Mucosa of stomach (tissue), 1 donor: Measurements from ENCODE around the gene ZNF714.

Experiments
- H3K27me3 ChIP-seq: one replicate; pipeline ENCODE4 v1.7.0; 2013; ENCODE audit warnings: mild to moderate bottlenecking, low read length; ENCODE audit not compliant: control insufficient read depth, insufficient read depth
- H3K36me3 ChIP-seq: one replicate; pipeline ENCODE4 v1.7.0; 2013; ENCODE audit warnings: low read length; ENCODE audit not compliant: control insufficient read depth, insufficient read depth
- H3K4me1 ChIP-seq: one replicate; pipeline ENCODE4 v1.7.0; 2013; ENCODE audit warnings: mild to moderate bottlenecking, low read length; ENCODE audit not compliant: control insufficient read depth, insufficient read depth
- H3K4me3 ChIP-seq: one replicate; pipeline ENCODE4 v1.7.0; 2013; ENCODE audit warnings: low read length
- H3K9ac ChIP-seq: one replicate; pipeline ENCODE4 v1.7.0; 2013; ENCODE audit warnings: mild to moderate bottlenecking, low read length, moderate library complexity
- H3K9me3 ChIP-seq: one replicate; pipeline ENCODE4 v1.7.0; 2013; ENCODE audit warnings: mild to moderate bottlenecking, low read length, moderate library complexity; ENCODE audit not compliant: control insufficient read depth
- donor health status: Pancreatic carcinoma.

Gene ZNF714

DNA sequence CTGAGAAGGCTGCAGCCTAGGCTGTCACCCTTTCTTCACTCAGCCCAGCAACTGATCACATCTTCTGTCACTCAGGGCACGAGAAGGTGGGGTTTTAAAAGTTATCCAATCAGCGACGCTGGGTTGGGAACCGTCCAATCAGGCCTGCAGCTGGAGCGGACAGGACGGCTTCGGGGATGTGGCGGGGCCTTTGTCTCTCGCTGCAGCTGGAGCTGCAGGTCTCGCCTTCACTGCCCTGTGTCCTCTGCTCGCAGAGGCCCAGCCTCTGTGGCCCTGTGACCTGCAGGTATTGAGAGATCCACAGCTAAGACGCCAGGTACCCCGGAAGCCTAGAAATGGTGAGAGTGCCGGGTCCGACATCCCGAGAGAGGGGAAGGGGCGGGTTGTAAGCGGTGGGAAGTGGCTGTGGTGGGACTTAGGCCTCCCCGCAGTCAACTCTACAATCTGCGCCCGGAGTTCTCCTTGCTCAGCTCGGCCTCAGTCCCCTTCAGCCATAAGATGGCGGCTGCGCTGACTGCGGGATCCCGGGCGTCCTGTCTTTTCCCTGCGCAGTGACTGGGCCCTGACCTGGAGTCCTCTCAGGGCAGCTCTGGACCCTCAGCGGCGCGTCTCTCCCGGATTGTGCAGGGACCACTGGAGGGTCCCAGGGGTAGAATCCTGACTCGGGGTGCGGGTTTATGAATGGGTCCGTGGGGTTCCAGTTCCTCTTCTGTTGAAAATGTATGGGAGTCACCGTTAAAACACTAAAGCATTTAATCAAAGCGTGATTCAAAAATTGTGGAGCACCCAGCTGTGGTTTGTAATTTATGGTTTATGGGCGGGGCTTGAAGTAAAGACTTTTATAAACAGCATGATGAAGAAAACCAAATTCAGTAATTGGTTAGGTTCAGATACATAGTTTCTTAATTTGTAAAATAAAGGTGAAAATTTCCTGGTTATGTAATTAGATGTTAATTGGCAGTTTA lies at the start of gene ZNF714:
Gene ZNF714 (plus strand): TSS at position 193 of the 965 bp plus-strand sequence. CDS start 16,066 bp downstream, outside the sequence.
- Histone ChIP-seq H3K9ac (peak within 1 kb of the TSS; percentile 84), H3K27me3 (no peaks in the 10 kb centered on the region), H3K4me3 (peak within 1 kb of the TSS; percentile 74), H3K9me3 (no peaks in the 10 kb centered on the region), H3K36me3 (no peaks in the 10 kb centered on the region), H3K4me1 (no peaks in the 10 kb centered on the region)

DNA sequence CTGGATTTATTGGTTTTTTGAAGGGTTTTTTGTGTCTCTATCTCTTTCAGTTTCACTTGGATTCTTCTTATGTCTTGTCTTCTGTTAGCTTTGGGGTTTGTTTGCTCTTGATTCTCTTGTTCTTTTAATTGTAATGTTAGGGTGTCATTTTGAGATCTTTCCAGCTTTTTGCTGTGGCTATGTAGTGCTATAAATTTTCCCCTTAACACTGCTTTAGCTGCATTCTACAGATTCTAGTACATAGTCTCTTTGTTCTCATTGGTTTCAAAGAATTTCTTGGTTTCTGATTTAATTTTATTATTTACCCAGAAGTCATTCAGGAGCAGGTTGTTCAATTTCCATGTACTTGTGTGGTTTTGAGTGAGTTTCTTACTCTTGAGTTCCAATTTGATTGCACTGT lies 37.0 kb upstream of the ZNF714 start:
- Histone ChIP-seq H3K9me3 (peaks cover 4% of the 10 kb centered on the region), H3K27me3 (no peaks in the 10 kb centered on the region), H3K36me3 (no peaks in the 10 kb centered on the region), H3K4me1 (no peaks in the 10 kb centered on the region), H3K4me3 (no peak overlapping the region), H3K9ac (no peak overlapping the region)

DNA sequence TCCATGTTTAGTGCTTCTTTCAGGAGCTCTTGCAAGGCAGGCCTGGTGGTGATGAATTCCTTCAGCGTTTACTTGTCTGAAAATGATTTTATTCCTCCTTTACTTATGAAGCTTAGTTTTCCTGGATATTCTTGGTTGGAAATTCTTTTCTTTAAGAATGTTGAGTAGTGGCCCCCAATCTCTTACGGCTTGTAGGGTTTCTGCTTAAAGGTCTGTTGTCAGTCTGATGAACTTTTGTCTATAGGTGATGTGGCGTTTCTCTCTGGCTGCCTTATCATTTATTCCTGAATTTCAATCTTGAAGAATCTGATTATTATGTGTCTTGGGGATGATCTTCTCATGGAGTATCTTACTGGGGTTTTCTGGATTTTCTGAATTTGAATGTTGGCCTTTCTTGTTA lies 35.5 kb upstream of the ZNF714 start:
- H3K27me3 ChIP-seq: no peaks in the 10 kb centered on the region
- no peaks in the 10 kb centered on the region for H3K36me3 ChIP-seq
- H3K4me1 ChIP-seq: no peaks in the 10 kb centered on the region
- no peak overlapping the region for H3K4me3 ChIP-seq
- H3K9me3 ChIP-seq: peaks cover 4% of the 10 kb centered on the region
- no peak overlapping the region for H3K9ac ChIP-seq

DNA sequence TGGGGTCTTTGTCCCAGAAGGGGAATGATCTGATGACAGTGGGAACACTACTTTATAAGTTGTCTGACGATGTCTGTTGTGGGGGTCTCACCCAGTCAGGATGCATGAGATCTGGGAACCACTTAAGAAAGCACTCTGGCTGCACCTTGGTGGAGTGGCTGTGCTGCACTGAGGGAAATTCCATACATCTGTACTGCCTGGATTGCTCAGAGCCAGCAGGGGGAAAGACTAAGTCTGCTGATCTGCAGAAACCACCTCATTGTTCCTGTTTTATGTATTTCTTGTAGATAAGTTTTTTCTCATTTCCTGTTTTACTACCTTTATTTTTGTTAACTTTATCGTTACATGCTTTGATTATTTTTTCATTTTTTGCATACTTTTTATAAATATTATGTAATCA lies 34.3 kb upstream of the ZNF714 start:
- H3K27me3 ChIP-seq: no peaks in the 10 kb centered on the region
- H3K36me3 ChIP-seq: peaks cover 2% of the 10 kb centered on the region
- no peak overlapping the region for H3K9ac ChIP-seq
- no peaks in the 10 kb centered on the region for H3K4me1 ChIP-seq
- H3K4me3 ChIP-seq: no peak overlapping the region
- peaks cover 4% of the 10 kb centered on the region for H3K9me3 ChIP-seq

DNA sequence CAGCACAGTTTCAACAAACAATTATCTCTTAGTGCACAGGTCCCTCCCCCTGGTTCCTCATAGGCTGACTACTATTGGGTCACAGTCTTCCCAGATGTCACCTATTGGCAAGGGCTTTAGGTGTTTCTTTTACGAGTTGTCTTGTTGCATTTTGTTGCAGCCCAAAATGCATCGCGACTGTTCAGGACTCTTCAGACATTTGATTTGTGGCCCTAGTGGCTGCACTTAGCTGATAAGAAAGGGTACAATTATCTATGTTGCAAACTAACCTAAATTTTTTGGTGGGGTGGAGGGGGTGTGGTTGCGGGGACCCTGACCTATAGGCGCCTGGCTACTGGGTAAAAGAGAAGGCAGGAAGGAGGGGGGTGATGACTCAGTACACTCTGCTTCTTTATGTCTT lies 29.1 kb upstream of the ZNF714 start:
- H3K27me3 ChIP-seq: no peaks in the 10 kb centered on the region
- peaks cover 7% of the 10 kb centered on the region for H3K36me3 ChIP-seq
- peaks cover 4% of the 10 kb centered on the region for H3K9me3 ChIP-seq
- H3K4me3 ChIP-seq: no peak overlapping the region
- H3K9ac ChIP-seq: no peak overlapping the region
- H3K4me1 ChIP-seq: no peaks in the 10 kb centered on the region

DNA sequence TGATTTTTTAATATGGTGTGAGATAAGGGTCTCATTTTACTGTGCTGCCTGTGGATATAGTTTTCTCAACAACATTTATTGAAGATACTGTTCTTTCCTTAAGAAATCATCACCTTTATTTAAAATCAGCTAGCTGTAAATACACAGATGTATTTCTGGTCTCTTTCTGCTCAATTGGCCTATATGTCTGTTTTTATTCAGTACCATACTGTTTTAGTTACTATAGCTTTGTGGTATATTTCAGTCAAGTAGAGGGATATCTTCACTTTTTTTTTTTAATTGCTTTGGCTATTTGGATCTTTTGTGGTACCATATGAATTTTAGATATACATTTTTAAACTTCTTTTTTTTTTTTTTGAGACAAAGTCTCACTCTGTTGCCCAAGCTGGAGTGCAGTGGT lies 16.7 kb upstream of the ZNF714 start:
- no peaks in the 10 kb centered on the region for H3K36me3 ChIP-seq
- no peak overlapping the region for H3K9ac ChIP-seq
- H3K4me3 ChIP-seq: no peak overlapping the region
- H3K9me3 ChIP-seq: no peaks in the 10 kb centered on the region
- H3K27me3 ChIP-seq: no peaks in the 10 kb centered on the region
- no peaks in the 10 kb centered on the region for H3K4me1 ChIP-seq

DNA sequence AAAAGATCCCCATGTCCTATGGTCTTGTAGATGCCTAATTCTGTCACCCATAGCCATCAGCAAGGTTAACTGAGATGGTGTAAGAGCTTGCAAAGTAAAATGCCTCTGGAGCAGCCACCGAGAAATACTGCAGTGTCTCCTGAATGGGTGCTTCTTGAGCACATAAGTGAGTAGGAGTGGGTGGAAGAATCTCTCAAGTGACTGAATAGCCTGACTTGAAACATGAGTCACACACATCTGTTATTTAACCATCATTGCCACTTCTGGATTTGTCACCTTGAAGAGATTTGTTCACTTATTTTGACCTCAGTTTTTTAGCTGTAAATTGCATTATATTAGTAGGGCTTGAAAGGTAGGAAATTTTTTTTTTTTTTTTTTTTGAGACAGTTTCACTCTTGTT lies 2.3 kb downstream of the ZNF714 start:
- Histone ChIP-seq H3K9ac (no peak overlapping the region), H3K9me3 (no peaks in the 10 kb centered on the region), H3K27me3 (no peaks in the 10 kb centered on the region), H3K4me3 (no peak overlapping the region), H3K4me1 (no peaks in the 10 kb centered on the region), H3K36me3 (no peaks in the 10 kb centered on the region)

DNA sequence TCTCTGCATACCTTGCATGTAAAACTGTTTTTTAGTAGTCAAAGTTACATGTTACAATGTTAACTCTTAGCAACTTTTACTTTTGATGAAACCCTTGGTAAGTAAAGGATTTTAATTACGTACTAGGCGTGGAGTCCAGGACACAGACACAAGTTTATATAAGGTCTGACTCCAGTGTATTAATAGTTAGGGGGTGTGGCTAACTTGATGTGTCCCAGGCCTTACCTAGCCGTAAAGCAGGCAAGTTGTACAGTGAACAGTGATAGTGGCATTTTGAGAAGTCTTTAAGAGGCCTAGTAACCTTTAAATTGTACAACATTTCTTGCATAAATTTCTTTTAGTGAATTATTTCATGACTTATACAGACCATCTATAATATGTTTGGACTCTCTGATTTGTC lies 5.9 kb downstream of the ZNF714 start:
- H3K4me3 ChIP-seq: no peak overlapping the region
- H3K36me3 ChIP-seq: no peaks in the 10 kb centered on the region
- H3K9ac ChIP-seq: no peak overlapping the region
- no peaks in the 10 kb centered on the region for H3K9me3 ChIP-seq
- no peaks in the 10 kb centered on the region for H3K27me3 ChIP-seq
- H3K4me1 ChIP-seq: no peaks in the 10 kb centered on the region

DNA sequence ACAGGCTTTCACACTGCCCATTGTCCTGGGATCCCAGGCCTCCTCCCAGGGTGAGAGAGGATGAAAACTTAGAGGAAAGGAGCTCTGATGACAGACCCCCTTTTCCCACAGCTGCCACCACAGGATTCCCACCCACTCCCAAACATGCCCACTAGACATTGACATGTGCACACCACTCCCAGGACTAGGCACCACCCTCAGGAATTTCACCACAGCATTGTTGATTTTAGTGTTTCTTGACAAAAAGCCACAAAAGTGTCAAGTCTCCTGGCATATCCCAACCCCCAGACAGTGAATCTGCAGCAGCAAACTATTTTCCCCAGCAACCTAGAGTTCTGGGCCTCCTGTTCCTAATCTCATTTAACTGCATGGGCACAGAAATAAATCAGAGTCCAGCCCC lies 10.1 kb downstream of the ZNF714 start:
- Histone ChIP-seq H3K4me1 (no peaks in the 10 kb centered on the region), H3K9me3 (no peaks in the 10 kb centered on the region), H3K27me3 (no peaks in the 10 kb centered on the region), H3K36me3 (no peaks in the 10 kb centered on the region), H3K9ac (no peak overlapping the region), H3K4me3 (no peak overlapping the region)

DNA sequence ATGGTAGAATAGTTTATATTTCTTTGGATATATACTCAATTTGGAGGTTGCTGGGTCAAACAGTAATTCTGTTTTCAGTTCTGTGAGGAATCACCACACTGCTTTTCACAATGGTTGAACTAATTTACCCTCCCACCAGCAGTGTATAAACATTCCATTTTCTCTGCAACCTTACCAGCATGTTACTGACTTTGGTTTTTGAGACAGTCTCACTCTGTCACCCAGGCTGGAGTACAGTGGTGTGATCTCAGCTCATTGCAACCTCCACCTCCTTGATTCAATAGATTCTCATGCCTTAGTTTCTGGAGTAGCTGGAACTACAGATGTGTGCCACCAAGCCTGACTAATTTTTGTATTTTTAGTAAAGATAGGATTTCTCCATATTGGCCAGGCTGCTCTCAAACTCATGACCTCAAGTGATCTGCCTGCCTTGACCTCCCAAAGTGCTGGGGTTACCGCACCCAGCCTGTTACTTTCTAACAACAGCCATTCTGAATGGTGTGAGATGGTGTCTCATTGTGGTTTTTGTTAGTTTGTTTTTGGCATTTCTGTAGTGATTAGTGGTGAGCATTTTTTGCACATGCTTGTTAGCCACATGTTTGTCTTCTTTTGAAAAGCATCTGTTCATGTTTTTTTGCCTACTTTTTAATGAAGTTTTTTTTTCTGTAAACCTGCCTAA lies 12.5 kb downstream of the ZNF714 start:
- no peak overlapping the region for H3K4me3 ChIP-seq
- H3K9me3 ChIP-seq: no peaks in the 10 kb centered on the region

DNA sequence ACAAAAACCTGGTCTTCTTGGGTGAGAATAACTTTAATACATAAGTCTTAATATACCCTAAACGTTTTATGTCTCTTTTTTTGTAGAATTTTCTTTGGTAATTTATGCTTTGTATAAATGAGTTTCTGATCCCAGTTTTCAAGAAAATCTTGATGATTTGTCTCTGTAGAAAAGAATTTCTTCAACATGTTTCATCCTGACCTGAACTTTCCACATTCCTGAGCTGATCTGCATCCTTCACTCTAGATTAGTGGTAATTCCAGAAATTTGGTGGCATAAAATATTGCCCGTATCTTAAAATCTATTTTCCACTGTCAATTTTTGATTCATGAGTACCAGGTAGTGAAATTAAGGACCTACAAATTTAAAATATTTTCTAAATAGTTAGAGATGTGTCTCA lies 16.3 kb downstream of the ZNF714 start:
- H3K27me3 ChIP-seq: no peaks in the 10 kb centered on the region
- H3K9ac ChIP-seq: no peak overlapping the region
- no peak overlapping the region for H3K4me3 ChIP-seq
- H3K4me1 ChIP-seq: no peaks in the 10 kb centered on the region
- H3K9me3 ChIP-seq: no peaks in the 10 kb centered on the region
- H3K36me3 ChIP-seq: no peaks in the 10 kb centered on the region

More for the DNA sequence above, 12.5 kb downstream of the ZNF714 start:
- no peaks in the 10 kb centered on the region for H3K4me1 ChIP-seq
- no peak overlapping the region for H3K9ac ChIP-seq
- no peaks in the 10 kb centered on the region for H3K27me3 ChIP-seq
- H3K36me3 ChIP-seq: no peaks in the 10 kb centered on the region

DNA sequence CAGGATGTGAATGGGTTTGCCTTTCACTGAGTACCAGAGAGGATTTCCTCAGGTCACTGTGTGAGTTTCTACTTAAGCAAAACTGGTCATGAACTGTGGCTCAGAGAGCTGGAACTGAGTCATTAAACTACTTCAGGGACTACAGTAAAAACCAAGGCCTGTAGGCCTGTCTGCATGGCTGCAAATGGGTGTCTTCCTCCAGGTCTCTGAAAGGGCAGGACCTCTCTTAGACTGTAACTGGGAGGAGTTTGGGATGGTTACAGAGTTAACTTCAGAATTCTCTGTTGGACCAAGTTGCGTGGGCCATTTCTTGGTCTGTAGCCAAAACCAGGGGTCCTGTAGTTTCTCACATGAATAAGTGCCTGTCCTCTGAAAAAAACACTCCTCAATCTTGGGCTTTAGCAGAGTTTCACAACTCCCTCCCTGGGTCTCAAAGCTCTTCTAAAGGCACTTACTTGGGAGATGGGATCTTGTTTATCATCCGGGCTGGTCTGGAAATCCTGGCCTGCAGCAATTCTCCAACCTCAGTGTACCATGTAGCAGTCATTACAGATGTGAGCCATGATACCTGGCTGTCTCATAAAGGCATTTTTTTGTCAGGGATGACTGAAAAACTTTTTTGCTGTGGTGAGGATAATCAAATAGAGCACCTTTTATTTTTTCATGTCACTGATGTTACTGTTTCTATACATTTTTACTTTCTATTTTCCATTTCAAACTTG lies 19.7 kb downstream of the ZNF714 start:
- no peaks in the 10 kb centered on the region for H3K27me3 ChIP-seq
- H3K9ac ChIP-seq: no peak overlapping the region
- H3K4me1 ChIP-seq: no peaks in the 10 kb centered on the region
- H3K4me3 ChIP-seq: no peak overlapping the region
- H3K36me3 ChIP-seq: no peaks in the 10 kb centered on the region
- H3K9me3 ChIP-seq: no peaks in the 10 kb centered on the region
